ENCODE measurements around the gene HUS1B.

Gene HUS1B

GRCh38 chr6:659716-660581 is 3.0 kb upstream of the HUS1B start:
- Histone ChIP-seq H3K4me1 (ENCODE audit: control insufficient read depth, insufficient read depth, low read depth, low read length) (peaks cover 9% of the 10 kb centered on the region), H3K9me3 (ENCODE audit: control insufficient read depth, low read length) (no peaks in the 10 kb centered on the region), H2BK120ac (ENCODE audit: low read depth, low read length) (peak overlapping the region; percentile 49), H3K27me3 (ENCODE audit: control insufficient read depth in 1 of 2, insufficient read depth in 1 of 2, low read length in 2 of 2) (no peaks in the 10 kb centered on the region), H3K14ac (ENCODE audit: low read length in 2 of 2) (peak overlapping the region in 1 of 2 experiments; percentile 2), H2BK12ac (ENCODE audit: low read length in 2 of 2) (peak overlapping the region; percentile 66 to 94), H3K4me2 (ENCODE audit: low read length, poor library complexity, severe bottlenecking) (no peak overlapping the region), H3K79me1 (replicated peaks; ENCODE audit: low read length, poor library complexity, severe bottlenecking) (peaks cover 22% of the 10 kb centered on the region), H2BK5ac (ENCODE audit: low read depth, low read length, poor library complexity, severe bottlenecking) (no peak overlapping the region), H2AK5ac (ENCODE audit: low read length, severe bottlenecking) (peak overlapping the region; percentile 7), H3K4ac (ENCODE audit: low read depth in 1 of 2, low read length in 2 of 2) (peak overlapping the region in 1 of 2 experiments; percentile 41), H3K36me3 (ENCODE audit: control insufficient read depth in 1 of 2, insufficient read depth in 2 of 2, low read depth in 1 of 2, low read length in 2 of 2) (peaks cover 9 to 11% of the 10 kb centered on the region in 2 experiments), H4K91ac (ENCODE audit: low read length) (no peak overlapping the region), H4K8ac (ENCODE audit: low read length) (peak overlapping the region; percentile 41), H2BK15ac (ENCODE audit: low read depth, poor library complexity, severe bottlenecking) (no peak overlapping the region), H3K23ac (ENCODE audit: low read length in 2 of 2) (no peak overlapping the region), H3K4me3 (ENCODE audit: insufficient read depth in 1 of 2, low read depth in 1 of 2, low read length in 2 of 2) (no peak overlapping the region), H2AFZ (ENCODE audit: low read depth, low read length) (no peak overlapping the region), H3K18ac (ENCODE audit: low read depth in 1 of 2, low read length in 2 of 2) (peak overlapping the region; percentile 3 to 61), H3K9ac (ENCODE audit: low read length) (no peak overlapping the region), H3K27ac (ENCODE audit: low read length, poor library complexity, severe bottlenecking) (no peak overlapping the region)
- no peak for DNase-seq
- 98% methylated on average over 7 of the region's 13 CpGs for WGBS

GRCh38 chr6:658244-658643 is 1.3 kb upstream of the HUS1B start:
- H3K18ac ChIP-seq (ENCODE audit: low read depth in 1 of 2, low read length in 2 of 2) = no peak overlapping the region
- peaks cover 9% of the 10 kb centered on the region for H3K4me1 ChIP-seq (ENCODE audit: control insufficient read depth, insufficient read depth, low read depth, low read length)
- H3K9me3 ChIP-seq (ENCODE audit: control insufficient read depth, low read length) = no peaks in the 10 kb centered on the region
- no peak overlapping the region for H2BK12ac ChIP-seq (ENCODE audit: low read length in 2 of 2)
- H2BK120ac ChIP-seq (ENCODE audit: low read depth, low read length) = no peak overlapping the region
- no peak overlapping the region for H4K8ac ChIP-seq (ENCODE audit: low read length)
- peak overlapping the region; percentile 7 for H3K9ac ChIP-seq (ENCODE audit: low read length)
- H3K79me1 ChIP-seq (replicated peaks; ENCODE audit: low read length, poor library complexity, severe bottlenecking) = peaks cover 33% of the 10 kb centered on the region
- peak; percentile 83 for DNase-seq
- no peak overlapping the region for H2AFZ ChIP-seq (ENCODE audit: low read depth, low read length)
- H2BK15ac ChIP-seq (ENCODE audit: low read depth, poor library complexity, severe bottlenecking) = no peak overlapping the region
- H3K23ac ChIP-seq (ENCODE audit: low read length in 2 of 2) = no peak overlapping the region
- no peak overlapping the region for H3K27ac ChIP-seq (ENCODE audit: low read length, poor library complexity, severe bottlenecking)
- H4K91ac ChIP-seq (ENCODE audit: low read length) = no peak overlapping the region
- H3K4ac ChIP-seq (ENCODE audit: low read depth in 1 of 2, low read length in 2 of 2) = no peak overlapping the region
- H3K36me3 ChIP-seq (ENCODE audit: control insufficient read depth in 1 of 2, insufficient read depth in 2 of 2, low read depth in 1 of 2, low read length in 2 of 2) = peaks cover 9 to 11% of the 10 kb centered on the region in 2 experiments
- no peak overlapping the region for H3K14ac ChIP-seq (ENCODE audit: low read length in 2 of 2)
- no peak overlapping the region for H3K4me2 ChIP-seq (ENCODE audit: low read length, poor library complexity, severe bottlenecking)
- H2BK5ac ChIP-seq (ENCODE audit: low read depth, low read length, poor library complexity, severe bottlenecking) = no peak overlapping the region
- H3K4me3 ChIP-seq (ENCODE audit: insufficient read depth in 1 of 2, low read depth in 1 of 2, low read length in 2 of 2) = no peak overlapping the region
- no peaks in the 10 kb centered on the region for H3K27me3 ChIP-seq (ENCODE audit: control insufficient read depth in 1 of 2, insufficient read depth in 1 of 2, low read length in 2 of 2)
- WGBS = 100% methylated on average over 1 of the region's 2 CpGs
- no peak overlapping the region for H2AK5ac ChIP-seq (ENCODE audit: low read length, severe bottlenecking)

- H2BK12ac ChIP-seq (ENCODE audit: low read length in 2 of 2) = no peak overlapping the region
- no peak overlapping the region for H3K4me2 ChIP-seq (ENCODE audit: low read length, poor library complexity, severe bottlenecking)
- no peak overlapping the region for H2BK120ac ChIP-seq (ENCODE audit: low read depth, low read length)
- H3K23ac ChIP-seq (ENCODE audit: low read length in 2 of 2) = no peak overlapping the region
- no peak overlapping the region for H4K91ac ChIP-seq (ENCODE audit: low read length)
- peaks cover 36% of the 10 kb centered on the region for H3K79me1 ChIP-seq (replicated peaks; ENCODE audit: low read length, poor library complexity, severe bottlenecking)
- H2BK15ac ChIP-seq (ENCODE audit: low read depth, poor library complexity, severe bottlenecking) = no peak overlapping the region
- H3K4me3 ChIP-seq (ENCODE audit: insufficient read depth in 1 of 2, low read depth in 1 of 2, low read length in 2 of 2) = no peak overlapping the region
- no peaks in the 10 kb centered on the region for H3K27me3 ChIP-seq (ENCODE audit: control insufficient read depth in 1 of 2, insufficient read depth in 1 of 2, low read length in 2 of 2)
- H3K9me3 ChIP-seq (ENCODE audit: control insufficient read depth, low read length) = no peaks in the 10 kb centered on the region
- 73% methylated on average over 1 of the region's 1 CpG for WGBS
- no peak overlapping the region for H3K4ac ChIP-seq (ENCODE audit: low read depth in 1 of 2, low read length in 2 of 2)
- H3K36me3 ChIP-seq (ENCODE audit: control insufficient read depth in 1 of 2, insufficient read depth in 2 of 2, low read depth in 1 of 2, low read length in 2 of 2) = peaks cover 9 to 11% of the 10 kb centered on the region in 2 experiments
- peak overlapping the region; percentile 7 for H3K9ac ChIP-seq (ENCODE audit: low read length)
- H3K14ac ChIP-seq (ENCODE audit: low read length in 2 of 2) = no peak overlapping the region
- no peak overlapping the region for H4K8ac ChIP-seq (ENCODE audit: low read length)
- no peak overlapping the region for H2BK5ac ChIP-seq (ENCODE audit: low read depth, low read length, poor library complexity, severe bottlenecking)
- H2AFZ ChIP-seq (ENCODE audit: low read depth, low read length) = no peak overlapping the region
- DNase-seq = no peak
- H3K18ac ChIP-seq (ENCODE audit: low read depth in 1 of 2, low read length in 2 of 2) = no peak overlapping the region
- H3K4me1 ChIP-seq (ENCODE audit: control insufficient read depth, insufficient read depth, low read depth, low read length) = peaks cover 9% of the 10 kb centered on the region
- no peak overlapping the region for H2AK5ac ChIP-seq (ENCODE audit: low read length, severe bottlenecking)
- H3K27ac ChIP-seq (ENCODE audit: low read length, poor library complexity, severe bottlenecking) = no peak overlapping the region
Observed at GRCh38 chr6:657743-658142, 843 bp upstream of the HUS1B start.

- Histone ChIP-seq H3K18ac (ENCODE audit: low read depth in 1 of 2, low read length in 2 of 2) (no peak overlapping the region), H3K27me3 (ENCODE audit: control insufficient read depth in 1 of 2, insufficient read depth in 1 of 2, low read length in 2 of 2) (no peaks in the 10 kb centered on the region), H3K27ac (ENCODE audit: low read length, poor library complexity, severe bottlenecking) (no peak overlapping the region), H2BK120ac (ENCODE audit: low read depth, low read length) (no peak overlapping the region), H3K79me1 (replicated peaks; ENCODE audit: low read length, poor library complexity, severe bottlenecking) (peaks cover 26% of the 10 kb centered on the region), H3K4ac (ENCODE audit: low read depth in 1 of 2, low read length in 2 of 2) (no peak overlapping the region), H2BK5ac (ENCODE audit: low read depth, low read length, poor library complexity, severe bottlenecking) (no peak overlapping the region), H2BK12ac (ENCODE audit: low read length in 2 of 2) (no peak overlapping the region), H2BK15ac (ENCODE audit: low read depth, poor library complexity, severe bottlenecking) (no peak overlapping the region), H2AFZ (ENCODE audit: low read depth, low read length) (no peak overlapping the region), H2AK5ac (ENCODE audit: low read length, severe bottlenecking) (no peak overlapping the region), H4K91ac (ENCODE audit: low read length) (no peak overlapping the region), H3K4me2 (ENCODE audit: low read length, poor library complexity, severe bottlenecking) (no peak overlapping the region), H4K8ac (ENCODE audit: low read length) (no peak overlapping the region), H3K23ac (ENCODE audit: low read length in 2 of 2) (no peak overlapping the region), H3K9me3 (ENCODE audit: control insufficient read depth, low read length) (no peaks in the 10 kb centered on the region), H3K4me1 (ENCODE audit: control insufficient read depth, insufficient read depth, low read depth, low read length) (peaks cover 2% of the 10 kb centered on the region), H3K36me3 (ENCODE audit: control insufficient read depth in 1 of 2, insufficient read depth in 2 of 2, low read depth in 1 of 2, low read length in 2 of 2) (peaks cover 9 to 11% of the 10 kb centered on the region in 2 experiments), H3K9ac (ENCODE audit: low read length) (no peak overlapping the region), H3K14ac (ENCODE audit: low read length in 2 of 2) (no peak overlapping the region), H3K4me3 (ENCODE audit: insufficient read depth in 1 of 2, low read depth in 1 of 2, low read length in 2 of 2) (no peak overlapping the region)
- 96% methylated on average over 4 of the region's 4 CpGs for WGBS
- DNase-seq = no peak
Observed at GRCh38 chr6:654136-654535, 2.8 kb downstream of the HUS1B start.
